ENCODE measurements around the gene LCA5L.

Gene LCA5L

DNA sequence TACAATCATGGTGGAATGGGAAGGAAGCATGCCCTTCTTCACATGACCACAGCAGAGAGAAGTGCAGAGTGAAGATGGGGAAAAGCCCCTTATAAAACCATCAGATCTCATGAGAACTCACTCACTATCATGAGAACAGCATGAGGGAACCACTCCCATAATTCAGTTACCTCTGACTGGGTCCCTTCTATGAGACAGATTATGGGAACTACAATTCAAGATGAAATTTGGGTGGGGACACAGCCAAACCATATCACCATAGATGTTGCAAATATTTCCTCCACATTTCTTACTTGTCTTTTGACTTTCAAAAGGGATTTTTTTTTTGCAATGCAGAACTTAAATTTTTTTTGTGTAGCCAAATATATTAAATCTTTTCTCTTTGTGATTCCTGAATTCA, 21.0 kb upstream of the LCA5L start:
- no peak for DNase-seq (ENCODE audit: low read depth)
- TF ChIP-seq, protein P1, sequence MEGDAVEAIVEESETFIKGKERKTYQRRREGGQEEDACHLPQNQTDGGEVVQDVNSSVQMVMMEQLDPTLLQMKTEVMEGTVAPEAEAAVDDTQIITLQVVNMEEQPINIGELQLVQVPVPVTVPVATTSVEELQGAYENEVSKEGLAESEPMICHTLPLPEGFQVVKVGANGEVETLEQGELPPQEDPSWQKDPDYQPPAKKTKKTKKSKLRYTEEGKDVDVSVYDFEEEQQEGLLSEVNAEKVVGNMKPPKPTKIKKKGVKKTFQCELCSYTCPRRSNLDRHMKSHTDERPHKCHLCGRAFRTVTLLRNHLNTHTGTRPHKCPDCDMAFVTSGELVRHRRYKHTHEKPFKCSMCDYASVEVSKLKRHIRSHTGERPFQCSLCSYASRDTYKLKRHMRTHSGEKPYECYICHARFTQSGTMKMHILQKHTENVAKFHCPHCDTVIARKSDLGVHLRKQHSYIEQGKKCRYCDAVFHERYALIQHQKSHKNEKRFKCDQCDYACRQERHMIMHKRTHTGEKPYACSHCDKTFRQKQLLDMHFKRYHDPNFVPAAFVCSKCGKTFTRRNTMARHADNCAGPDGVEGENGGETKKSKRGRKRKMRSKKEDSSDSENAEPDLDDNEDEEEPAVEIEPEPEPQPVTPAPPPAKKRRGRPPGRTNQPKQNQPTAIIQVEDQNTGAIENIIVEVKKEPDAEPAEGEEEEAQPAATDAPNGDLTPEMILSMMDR (IDR thresholded peaks at IDR 0.05; ENCODE audit: control insufficient read depth, extremely low read depth, insufficient read depth) = no peak
- no peak overlapping the region for H3K4me3 ChIP-seq (ENCODE audit: low read depth, low read length)

DNA sequence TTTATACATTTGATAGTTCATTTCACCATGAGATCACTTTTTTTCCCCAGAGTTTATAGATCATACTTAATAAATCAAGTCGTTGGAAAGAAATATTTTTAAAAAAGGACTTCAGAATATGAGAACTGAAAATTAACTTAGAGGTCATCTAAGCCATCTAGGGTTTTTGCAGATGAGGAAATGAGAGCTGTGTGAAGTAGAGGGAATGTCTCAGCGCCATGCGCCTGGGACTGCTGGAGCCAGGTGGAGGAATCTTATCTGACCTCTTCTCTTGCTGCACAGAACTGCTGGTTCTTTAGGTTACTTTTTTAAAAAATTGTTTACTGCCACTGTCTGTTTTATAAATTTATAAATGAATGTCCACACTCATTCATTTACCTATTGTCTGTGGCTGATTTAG, 17.7 kb upstream of the LCA5L start:
- DNase-seq (ENCODE audit: low read depth) = no peak
- H3K4me3 ChIP-seq (ENCODE audit: low read depth, low read length) = no peak overlapping the region
- TF ChIP-seq, protein P1 (IDR thresholded peaks at IDR 0.05; ENCODE audit: control insufficient read depth, extremely low read depth, insufficient read depth) = no peak

DNA sequence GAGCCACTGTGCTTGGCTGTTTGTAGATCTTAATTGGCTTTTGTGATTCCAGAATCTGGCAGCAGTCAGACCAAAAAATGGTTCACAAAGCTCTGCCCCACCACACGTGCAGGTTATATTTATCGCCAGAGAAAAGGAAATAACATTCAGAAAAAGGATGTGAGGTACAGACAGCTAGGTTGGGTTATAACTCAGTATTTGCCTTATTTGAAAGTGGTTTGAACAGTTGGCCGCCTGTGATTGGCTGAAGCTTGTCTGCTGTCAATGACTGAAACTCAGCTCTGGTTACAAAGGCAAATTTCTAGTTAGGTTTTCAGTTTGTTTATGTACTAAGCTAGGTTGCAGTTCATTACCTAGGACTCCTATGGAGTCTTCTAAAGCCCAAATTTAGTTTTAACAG, 15.8 kb upstream of the LCA5L start:
- DNase-seq (ENCODE audit: low read depth) = no peak
- H3K4me3 ChIP-seq (ENCODE audit: low read depth, low read length) = no peak overlapping the region
- TF ChIP-seq, protein P1 (IDR thresholded peaks at IDR 0.05; ENCODE audit: control insufficient read depth, extremely low read depth, insufficient read depth) = no peak

DNA sequence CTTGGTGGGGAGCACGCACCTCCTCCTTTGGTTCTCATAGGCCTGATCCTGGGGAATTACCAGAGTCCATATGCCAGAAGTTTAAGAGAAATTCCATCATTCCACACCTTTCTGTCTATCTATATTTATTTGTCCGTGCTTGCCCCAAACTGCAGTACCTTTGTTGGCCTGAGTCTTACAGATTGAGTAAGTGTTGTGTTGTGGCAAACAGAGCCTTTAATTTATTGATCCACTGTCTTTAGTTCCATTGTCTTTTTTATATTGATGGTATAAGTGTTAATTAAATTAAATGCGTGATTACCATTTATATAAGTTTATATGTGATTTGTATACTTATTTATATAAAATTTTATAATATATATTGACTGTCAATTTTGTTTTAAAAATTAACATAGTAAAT, 11.1 kb upstream of the LCA5L start:
- TF ChIP-seq, protein P1 (IDR thresholded peaks at IDR 0.05; ENCODE audit: control insufficient read depth, extremely low read depth, insufficient read depth) = no peak
- DNase-seq (ENCODE audit: low read depth) = no peak
- H3K4me3 ChIP-seq (ENCODE audit: low read depth, low read length) = no peak overlapping the region

DNA sequence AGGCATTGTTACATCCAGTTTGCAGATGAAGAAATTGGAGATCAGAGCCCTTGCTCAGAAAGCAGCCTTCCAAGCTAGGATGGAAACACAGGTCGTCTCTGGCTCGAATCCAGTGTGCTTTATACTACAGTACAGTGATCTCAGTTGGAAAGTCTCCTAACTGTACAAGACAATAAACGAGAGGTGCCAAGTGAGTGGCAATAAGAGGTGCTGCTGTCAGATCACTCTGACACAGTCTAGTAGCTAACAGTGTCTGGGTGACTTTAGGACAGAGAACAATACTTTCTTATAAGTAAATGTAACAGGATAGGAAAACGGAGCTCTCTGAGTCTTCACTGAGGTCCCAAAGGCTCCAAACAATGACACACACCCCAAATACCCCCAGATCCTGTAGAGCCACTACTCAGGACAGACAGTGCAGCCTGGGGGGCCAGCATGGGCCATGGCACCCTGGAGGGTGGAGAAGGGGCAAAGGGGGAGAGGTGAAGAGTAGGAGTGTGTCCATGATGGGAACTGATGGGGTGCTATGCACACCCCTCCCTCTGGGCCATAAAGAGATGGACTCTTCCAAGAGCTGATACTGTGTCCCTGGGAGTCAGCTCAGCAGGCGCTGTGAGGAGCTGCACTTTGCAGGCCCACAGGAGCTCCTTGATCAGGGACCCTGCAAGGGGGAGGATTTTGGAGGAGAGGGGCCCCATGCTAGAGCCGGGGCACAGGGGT, 9.5 kb upstream of the LCA5L start:
- TF ChIP-seq, protein P1 (IDR thresholded peaks at IDR 0.05; ENCODE audit: control insufficient read depth, extremely low read depth, insufficient read depth) = no peak
- DNase-seq (ENCODE audit: low read depth) = peak; percentile 36
- no peak overlapping the region for H3K4me3 ChIP-seq (ENCODE audit: low read depth, low read length)

DNA sequence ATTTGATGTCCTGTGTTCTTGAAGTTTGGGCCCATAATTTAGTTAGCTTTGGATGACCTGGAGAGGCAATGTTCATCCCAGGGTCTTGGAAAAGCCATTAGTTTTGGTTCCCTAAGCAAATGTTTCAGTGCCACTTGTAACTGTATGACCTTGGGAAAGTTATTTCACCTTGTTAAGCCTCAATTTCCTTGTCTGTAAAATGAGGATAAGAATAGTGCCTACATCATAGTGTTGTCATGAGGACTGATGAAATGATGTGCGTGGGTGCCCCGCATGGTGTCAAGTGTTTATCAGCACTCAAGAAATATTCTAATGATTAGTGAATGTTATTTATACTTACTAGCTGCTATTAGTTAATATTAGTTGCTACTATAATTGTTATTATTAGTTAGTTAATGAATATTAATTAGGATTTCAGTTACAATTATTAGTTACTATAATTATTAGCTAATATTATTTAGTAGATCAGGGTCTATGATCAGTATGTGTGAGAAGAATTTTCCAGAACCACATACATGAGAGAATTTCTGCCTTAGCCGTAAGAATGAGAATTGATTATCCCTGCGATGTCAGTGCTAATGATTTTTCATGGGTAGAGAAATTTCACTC, 8.1 kb upstream of the LCA5L start:
- H3K4me3 ChIP-seq (ENCODE audit: low read depth, low read length) = no peak overlapping the region
- TF ChIP-seq, protein P1 (IDR thresholded peaks at IDR 0.05; ENCODE audit: control insufficient read depth, extremely low read depth, insufficient read depth) = no peak
- DNase-seq (ENCODE audit: low read depth) = no peak

DNA sequence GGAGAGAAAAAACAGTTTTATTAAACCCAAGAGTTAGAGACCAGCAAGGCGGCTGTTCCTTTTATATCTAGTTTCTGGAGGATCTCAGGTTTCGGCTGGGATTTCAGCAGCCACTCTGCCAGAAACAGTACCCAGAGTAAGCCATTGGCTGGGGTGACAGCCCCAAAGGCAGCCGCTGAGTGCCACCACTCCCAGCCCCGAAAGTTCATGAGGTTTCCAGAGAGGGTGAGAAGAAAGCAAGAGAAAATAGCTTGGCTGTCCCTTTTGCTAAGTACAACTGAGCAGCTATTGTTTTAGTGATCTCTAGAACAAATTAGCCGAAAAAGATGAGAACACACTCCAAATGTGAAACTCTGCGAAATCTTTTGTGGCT, 7.4 kb upstream of the LCA5L start:
- DNase-seq (ENCODE audit: low read depth) = no peak
- TF ChIP-seq, protein P1 (IDR thresholded peaks at IDR 0.05; ENCODE audit: control insufficient read depth, extremely low read depth, insufficient read depth) = no peak
- no peak overlapping the region for H3K4me3 ChIP-seq (ENCODE audit: low read depth, low read length)
